Fibroblast of peridontal ligament (primary cell): ENCODE data around the gene OR5M11.
"Not testable (repeated sequence)": the region's sequence is repeated elsewhere in the genome, so short reads cannot be mapped to it uniquely, and the experiment has no call there.

ENCODE experiments used
- DNase-seq: peaks from one replicate; pipeline ENCODE4 v3.0.0-alpha.2; 2010; ENCODE audit errors: extremely low read depth

OR5M11 gene

GRCh38 chr11:56543157-56543556 is at the start of gene OR5M11:
OR5M11 (minus strand) TSS chr11:56543257; CDS start chr11:56543257, 0 bp downstream.
- DNase-seq: no peak

DNA sequence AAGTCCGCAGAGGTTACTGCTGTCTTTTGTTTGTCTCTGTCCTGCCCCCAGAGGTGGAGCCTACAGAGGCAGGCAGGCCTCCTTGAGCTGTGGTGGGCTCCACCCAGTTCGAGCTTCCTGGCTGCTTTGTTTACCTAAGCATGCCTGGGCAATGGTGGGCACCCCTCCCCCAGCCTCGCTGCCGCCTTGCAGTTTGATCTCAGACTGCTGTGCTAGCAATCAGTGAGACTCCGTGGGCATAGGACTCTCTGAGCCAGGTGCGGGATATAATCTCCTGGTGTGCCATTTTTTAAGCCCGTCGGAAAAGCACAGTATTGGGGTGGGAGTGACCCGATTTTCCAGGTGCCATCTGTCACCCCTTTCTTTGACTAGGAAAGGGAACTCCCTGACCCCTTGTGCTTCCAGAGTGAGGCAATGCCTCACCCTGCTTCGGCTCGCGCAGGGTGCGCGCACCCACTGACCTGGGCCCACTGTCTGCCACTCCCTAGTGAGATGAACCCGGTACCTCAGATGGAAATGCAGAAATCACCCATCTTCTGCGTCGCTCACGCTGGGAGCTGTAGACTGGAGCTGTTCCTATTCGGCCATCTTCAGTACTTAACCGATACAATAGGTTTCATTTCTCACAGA is 49.1 kb upstream of the OR5M11 start:
- not testable (repeated sequence) for DNase-seq

GRCh38 chr11:56577621-56578020 is 34.6 kb upstream of the OR5M11 start, which contains the start of gene OR5M10:
OR5M10 (minus strand) TSS chr11:56577721; CDS start chr11:56577721, 0 bp downstream.
- no peak for DNase-seq

DNA sequence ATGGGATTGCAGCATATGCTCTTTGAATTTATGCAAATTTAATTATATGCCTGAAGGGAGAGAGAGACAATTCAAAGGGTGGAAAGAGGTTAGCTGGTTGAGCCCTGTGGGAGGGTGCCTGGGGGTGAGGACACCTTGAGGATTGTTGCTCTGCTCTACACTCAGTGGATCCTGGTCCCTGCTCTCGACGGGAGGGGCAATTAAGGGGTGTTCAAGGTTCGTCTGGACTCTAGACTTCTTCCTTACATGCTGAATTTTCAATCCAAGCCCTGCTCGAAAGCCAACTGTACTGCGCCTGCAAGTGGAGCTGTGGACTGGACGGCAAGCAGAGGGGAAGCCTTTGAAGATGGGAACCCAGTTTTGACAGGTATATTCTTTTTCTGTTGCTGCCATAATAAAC is 15.5 kb upstream of the OR5M11 start:
- no peak for DNase-seq

DNA sequence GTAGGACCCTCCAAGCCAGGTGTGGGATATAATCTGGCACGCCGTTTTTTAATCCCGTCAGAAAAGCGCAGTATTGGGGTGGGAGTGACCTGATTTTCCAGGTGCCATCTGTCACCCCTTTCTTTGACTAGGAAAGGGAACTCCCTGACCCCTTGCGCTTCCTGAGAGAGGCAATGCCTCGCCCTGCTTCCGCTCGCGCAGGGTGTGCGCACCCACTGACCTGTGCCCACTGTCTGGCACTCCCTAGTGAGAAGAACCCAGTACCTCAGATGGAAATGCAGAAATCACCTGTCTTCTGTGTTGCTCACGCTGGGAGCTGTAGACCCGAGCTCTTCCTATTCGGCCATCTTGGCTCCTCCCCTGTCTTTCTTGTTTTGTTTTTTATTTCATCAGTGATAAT is 11.6 kb upstream of the OR5M11 start:
- DNase-seq: not testable (repeated sequence)

- no peak for DNase-seq
Measured at GRCh38 chr11:56545531-56545930, 2.5 kb upstream of the OR5M11 start.

DNA sequence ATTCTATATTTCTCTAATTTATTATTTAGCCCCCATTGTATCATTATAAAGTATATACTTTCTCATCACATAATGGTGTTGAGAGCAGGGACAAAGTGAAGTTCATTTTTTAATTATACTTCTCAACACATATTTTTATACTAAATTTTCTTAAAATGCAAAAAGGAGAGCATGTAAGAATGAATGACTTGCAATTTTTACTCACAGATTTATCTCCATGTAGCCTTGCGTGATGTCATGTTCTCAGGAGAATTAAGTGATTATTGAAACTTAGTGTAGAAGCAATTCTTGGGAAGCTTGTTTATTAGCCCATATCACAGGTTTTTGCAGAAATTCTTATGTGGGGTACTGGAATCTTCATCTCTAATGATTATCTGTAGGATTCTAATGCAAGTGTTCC is 682 bp upstream of the OR5M11 start:
- DNase-seq: no peak

- no peak for DNase-seq
Measured at GRCh38 chr11:56533054-56533740, 9.9 kb downstream of the OR5M11 start.

GRCh38 chr11:56531856-56532255 is 11.2 kb downstream of the OR5M11 start:
- DNase-seq: no peak

- DNase-seq: no peak
Measured at GRCh38 chr11:56522008-56522407, 21.0 kb downstream of the OR5M11 start.

DNA sequence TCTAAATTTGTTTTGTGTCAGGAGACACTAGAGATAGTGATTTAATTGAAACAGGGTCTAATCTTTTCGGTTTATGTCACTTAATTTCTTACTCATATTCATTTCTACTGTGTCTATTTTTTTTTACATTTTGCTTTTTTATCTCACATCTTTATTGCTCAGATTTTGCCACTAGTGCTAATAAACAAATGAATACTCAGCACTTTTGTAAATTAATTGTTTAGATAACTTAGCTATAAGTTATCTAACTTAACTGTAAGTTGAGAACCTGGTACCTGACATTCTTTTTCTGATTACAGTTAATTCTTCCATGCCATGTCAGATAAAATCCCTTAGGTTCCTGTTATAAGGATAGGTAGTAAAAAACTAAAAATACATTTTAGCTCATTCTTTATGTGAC is 29.8 kb downstream of the OR5M11 start:
- no peak for DNase-seq

- no peak for DNase-seq
Measured at GRCh38 chr11:56509439-56509838, 33.6 kb downstream of the OR5M11 start.

DNA sequence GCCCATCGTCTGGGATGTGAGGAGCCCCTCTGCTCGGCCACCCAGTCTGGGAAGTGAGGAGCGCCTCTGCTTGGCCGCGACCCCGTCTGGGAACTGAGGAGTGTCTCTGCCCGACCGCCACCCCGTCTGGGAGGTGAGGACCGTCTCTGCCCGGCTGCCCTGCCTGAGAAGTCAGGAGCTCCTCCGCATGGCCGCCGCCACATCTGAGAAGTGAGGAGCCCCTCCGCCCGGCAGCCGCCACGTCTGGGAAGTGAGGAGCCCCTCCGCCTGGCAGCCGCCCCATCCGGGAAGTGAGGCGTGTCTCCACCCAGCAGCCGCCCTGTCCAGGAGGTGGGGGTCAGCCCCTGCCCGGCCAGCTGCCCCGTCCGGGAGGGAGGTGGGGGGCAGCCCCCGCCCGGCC is 46.0 kb downstream of the OR5M11 start:
- no peak for DNase-seq

- no peak for DNase-seq
Measured at GRCh38 chr11:56495117-56495516, 47.9 kb downstream of the OR5M11 start.
